ENCODE data around the gene GNG2. TPM values are rescaled to one million over a fixed set of nuclear protein-coding genes. Genes with fewer than 3 reads are reported as not detected.

Gene GNG2
- total RNA-seq, 1 experiment from 2014 or later: 9.3 TPM

- TF ChIP-seq CTCF (conservative IDR thresholded peaks at IDR 0.05; ENCODE audit: low read depth, low read length) (no peak), EZH2 (IDR thresholded peaks at IDR 0.05; ENCODE audit: low read length, unreplicated experiment) (no peak), EZH2phosphoT487 (IDR thresholded peaks at IDR 0.05; ENCODE audit: borderline replicate concordance, low read length) (no peak)
- ChIA-PET CTCF (interaction anchor here (1.0 kb wide), 1 partner anchor 163 kb away, joined by 3 read pairs; no protein-coding TSS in a partner anchor), POLR2A (ENCODE audit: unreplicated experiment) (no interaction called here)
- Histone ChIP-seq H3F3A (ENCODE audit: low read length, unreplicated experiment) (no peaks in the 10 kb centered on the region), H3K79me2 (ENCODE audit: low read length) (no peaks in the 10 kb centered on the region), H3K36me3 (ENCODE audit: low read depth, low read length) (no peaks in the 10 kb centered on the region), H3K27ac (ENCODE audit: low read length) (no peak overlapping the region), H2AFZ (ENCODE audit: low read length) (no peak overlapping the region), H3K9me3 (ENCODE audit: low read length) (no peaks in the 10 kb centered on the region), H3K9me2 (replicated peaks; ENCODE audit: low read length) (no peaks in the 10 kb centered on the region), H3K4me1 (ENCODE audit: insufficient read depth, low read length) (no peaks in the 10 kb centered on the region), H3K4me2 (ENCODE audit: low read length) (no peak overlapping the region), H3K27me3 (ENCODE audit: low read length) (no peaks in the 10 kb centered on the region), H4K20me1 (ENCODE audit: low read length) (no peaks in the 10 kb centered on the region), H3K9ac (ENCODE audit: low read length) (no peak overlapping the region), H3K4me3 (ENCODE audit: low read length) (no peak overlapping the region)
- no peak for DNase-seq
- BruUV-seq (replicated peaks): no TSS peak
- no peak for ATAC-seq
- intact Hi-C loops (cut with micrococcal nuclease): no loop called here
Observed at GRCh38 chr14:51816031-51816430, 44.4 kb upstream of the GNG2 start.

GRCh38 chr14:51817326-51817725, 43.1 kb upstream of the GNG2 start:
- H3K4me1 ChIP-seq (ENCODE audit: insufficient read depth, low read length): peaks cover 10% of the 10 kb centered on the region
- no peak for TF ChIP-seq EZH2phosphoT487 (IDR thresholded peaks at IDR 0.05; ENCODE audit: borderline replicate concordance, low read length)
- TF ChIP-seq CTCF (conservative IDR thresholded peaks at IDR 0.05; ENCODE audit: low read depth, low read length): no peak
- no peak for TF ChIP-seq EZH2 (IDR thresholded peaks at IDR 0.05; ENCODE audit: low read length, unreplicated experiment)
- H3K4me3 ChIP-seq (ENCODE audit: low read length): no peak overlapping the region
- no peaks in the 10 kb centered on the region for H3K27me3 ChIP-seq (ENCODE audit: low read length)
- H3K36me3 ChIP-seq (ENCODE audit: low read depth, low read length): no peaks in the 10 kb centered on the region
- ATAC-seq (no peak), DNase-seq (no peak)
- no peak overlapping the region for H2AFZ ChIP-seq (ENCODE audit: low read length)
- no peak overlapping the region for H3K9ac ChIP-seq (ENCODE audit: low read length)
- H4K20me1 ChIP-seq (ENCODE audit: low read length): no peaks in the 10 kb centered on the region
- no TSS peak for BruUV-seq (replicated peaks)
- no peaks in the 10 kb centered on the region for H3K9me2 ChIP-seq (replicated peaks; ENCODE audit: low read length)
- H3K4me2 ChIP-seq (ENCODE audit: low read length): no peak overlapping the region
- ChIA-PET CTCF (no interaction called here), POLR2A (ENCODE audit: unreplicated experiment) (no interaction called here)
- no peaks in the 10 kb centered on the region for H3K9me3 ChIP-seq (ENCODE audit: low read length)
- no peaks in the 10 kb centered on the region for H3K79me2 ChIP-seq (ENCODE audit: low read length)
- intact Hi-C loops (cut with micrococcal nuclease): no loop called here
- H3F3A ChIP-seq (ENCODE audit: low read length, unreplicated experiment): no peaks in the 10 kb centered on the region
- H3K27ac ChIP-seq (ENCODE audit: low read length): no peak overlapping the region

GRCh38 chr14:51818748-51819380, 41.5 kb upstream of the GNG2 start:
- POLR2A ChIA-PET (ENCODE audit: unreplicated experiment): no interaction called here
- TF ChIP-seq EZH2 (IDR thresholded peaks at IDR 0.05; ENCODE audit: low read length, unreplicated experiment) (no peak), CTCF (conservative IDR thresholded peaks at IDR 0.05; ENCODE audit: low read depth, low read length) (no peak), EZH2phosphoT487 (IDR thresholded peaks at IDR 0.05; ENCODE audit: borderline replicate concordance, low read length) (no peak)
- Histone ChIP-seq H2AFZ (ENCODE audit: low read length) (no peak overlapping the region), H3K4me3 (ENCODE audit: low read length) (no peak overlapping the region), H3K4me1 (ENCODE audit: insufficient read depth, low read length) (peaks cover 25% of the 10 kb centered on the region), H3K9ac (ENCODE audit: low read length) (no peak overlapping the region), H3K36me3 (ENCODE audit: low read depth, low read length) (no peaks in the 10 kb centered on the region), H3K27me3 (ENCODE audit: low read length) (no peaks in the 10 kb centered on the region), H3F3A (ENCODE audit: low read length, unreplicated experiment) (peaks cover 6% of the 10 kb centered on the region), H3K27ac (ENCODE audit: low read length) (no peak overlapping the region), H3K9me3 (ENCODE audit: low read length) (no peaks in the 10 kb centered on the region), H4K20me1 (ENCODE audit: low read length) (no peaks in the 10 kb centered on the region), H3K9me2 (replicated peaks; ENCODE audit: low read length) (no peaks in the 10 kb centered on the region), H3K79me2 (ENCODE audit: low read length) (no peaks in the 10 kb centered on the region), H3K4me2 (ENCODE audit: low read length) (no peak overlapping the region)
- peak; percentile 16 for DNase-seq
- CTCF ChIA-PET: interaction anchor here (0.6 kb wide), 1 partner anchor 82 kb away, joined by 3 read pairs; no protein-coding TSS in a partner anchor
- ATAC-seq: no peak
- BruUV-seq (replicated peaks): no TSS peak
- intact Hi-C loops (cut with micrococcal nuclease): no loop called here
